GM19467 (cell line): ENCODE results near the gene GDPD4.

ENCODE experiments used
- ATAC-seq: cut with Tn5 transposase; IDR thresholded peaks from one replicate; pipeline ENCODE4 v1.9.1; 2021; ENCODE audit warnings: mild to moderate bottlenecking, moderate library complexity; ENCODE audit not compliant: unreplicated experiment

The GDPD4 gene

GRCh38 chr11:77191823-77192495 lies 109.5 kb downstream of the GDPD4 start:
- no peak for ATAC-seq

- no peak for ATAC-seq
These were observed 110.1 kb downstream of the GDPD4 start for GRCh38 chr11:77191429-77191822.

- no peak for ATAC-seq
These were observed 111.0 kb downstream of the GDPD4 start for GRCh38 chr11:77190331-77191075.

- no peak for ATAC-seq
These were observed 111.8 kb downstream of the GDPD4 start for GRCh38 chr11:77189588-77190210.

GRCh38 chr11:77188633-77189491 lies 112.6 kb downstream of the GDPD4 start:
- no peak for ATAC-seq

- ATAC-seq: no peak
These were observed 113.5 kb downstream of the GDPD4 start for GRCh38 chr11:77187776-77188632.

- ATAC-seq: no peak
These were observed 114.3 kb downstream of the GDPD4 start for GRCh38 chr11:77187111-77187750.

GRCh38 chr11:77186302-77186701 lies 115.2 kb downstream of the GDPD4 start:
- no peak for ATAC-seq

- ATAC-seq: no peak
These were observed 117.2 kb downstream of the GDPD4 start for GRCh38 chr11:77184136-77184860.

- no peak for ATAC-seq
These were observed 118.0 kb downstream of the GDPD4 start for GRCh38 chr11:77183431-77183984.

- ATAC-seq: no peak
These were observed 118.7 kb downstream of the GDPD4 start for GRCh38 chr11:77182542-77183430.

- ATAC-seq: no peak
These were observed 119.5 kb downstream of the GDPD4 start for GRCh38 chr11:77181799-77182541.

GRCh38 chr11:77181226-77181625 lies 120.3 kb downstream of the GDPD4 start:
- no peak for ATAC-seq

GRCh38 chr11:77180346-77180745 lies 121.1 kb downstream of the GDPD4 start:
- no peak for ATAC-seq

GRCh38 chr11:77179681-77180080 lies 121.8 kb downstream of the GDPD4 start:
- ATAC-seq: no peak

GRCh38 chr11:77179048-77179447 lies 122.4 kb downstream of the GDPD4 start:
- no peak for ATAC-seq

GRCh38 chr11:77178150-77178549 lies 123.3 kb downstream of the GDPD4 start:
- ATAC-seq: no peak
